ENCODE results near the gene TNFAIP3.

Gene TNFAIP3

DNA sequence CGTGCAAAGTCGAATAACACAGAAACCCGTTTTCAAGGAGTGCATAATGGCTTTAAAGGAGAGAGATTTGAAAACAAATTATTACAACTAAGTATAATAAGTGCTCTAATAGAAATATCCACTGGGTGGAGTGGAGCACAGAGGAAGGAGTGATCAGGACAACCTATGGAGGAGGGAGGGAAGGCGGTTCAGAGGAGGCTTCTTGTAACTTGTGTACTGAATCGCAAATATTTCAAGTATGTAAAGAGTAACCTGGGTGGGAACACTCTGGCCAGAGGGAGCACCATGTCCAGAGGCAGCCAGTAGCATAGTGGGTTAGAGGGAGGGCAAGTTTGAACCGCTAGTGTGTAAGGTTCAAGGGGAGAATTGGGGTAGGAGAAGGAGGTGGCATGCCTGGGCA lies 21.6 kb upstream of the TNFAIP3 start:
- no peak for DNase-seq

DNA sequence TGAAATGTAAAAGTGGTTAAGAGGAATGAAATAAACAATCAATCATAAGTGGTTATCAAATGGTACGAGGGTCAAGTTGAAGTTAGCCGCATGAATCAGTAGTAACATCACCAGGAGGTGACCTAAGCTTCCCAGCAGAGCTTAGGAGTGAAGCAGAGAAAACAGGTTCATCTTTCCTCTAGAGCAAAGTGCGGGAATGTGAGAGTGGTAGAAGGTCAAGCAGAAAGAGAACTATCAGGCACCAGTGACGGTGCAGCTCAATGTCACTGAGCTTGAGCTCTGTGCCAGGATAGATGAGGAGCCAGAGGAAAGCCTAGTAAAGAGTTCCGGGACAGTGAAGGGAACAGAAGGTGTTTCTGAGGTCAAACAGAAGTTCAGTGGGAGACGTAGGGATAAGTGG lies 20.8 kb upstream of the TNFAIP3 start:
- no peak for DNase-seq

DNA sequence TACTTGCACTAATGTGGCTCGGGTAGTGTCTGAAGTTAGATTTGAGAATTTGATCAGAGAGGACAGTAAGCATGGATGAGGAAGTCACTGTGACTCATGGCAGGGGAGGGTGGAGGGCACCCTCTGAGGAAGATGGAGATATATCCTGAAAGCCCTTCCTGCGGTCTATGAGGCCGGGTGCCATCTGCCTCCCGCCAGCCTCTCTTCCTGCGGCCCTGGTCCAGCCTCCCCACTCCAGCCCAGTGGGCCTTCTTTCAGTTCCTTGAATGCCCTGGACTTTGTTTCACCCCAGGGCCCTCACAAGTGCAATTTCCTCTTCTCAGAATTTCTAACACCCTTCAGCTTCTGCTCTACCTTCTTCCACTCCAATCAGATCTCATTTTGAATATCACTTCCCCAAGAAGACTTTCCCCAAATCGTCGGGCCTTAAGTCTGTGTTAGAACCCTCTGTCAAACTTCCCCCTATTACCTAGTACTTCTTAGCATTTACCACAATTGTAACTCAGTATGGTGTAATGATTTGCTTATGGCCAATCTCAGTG lies 20.2 kb upstream of the TNFAIP3 start:
- DNase-seq: no peak

DNA sequence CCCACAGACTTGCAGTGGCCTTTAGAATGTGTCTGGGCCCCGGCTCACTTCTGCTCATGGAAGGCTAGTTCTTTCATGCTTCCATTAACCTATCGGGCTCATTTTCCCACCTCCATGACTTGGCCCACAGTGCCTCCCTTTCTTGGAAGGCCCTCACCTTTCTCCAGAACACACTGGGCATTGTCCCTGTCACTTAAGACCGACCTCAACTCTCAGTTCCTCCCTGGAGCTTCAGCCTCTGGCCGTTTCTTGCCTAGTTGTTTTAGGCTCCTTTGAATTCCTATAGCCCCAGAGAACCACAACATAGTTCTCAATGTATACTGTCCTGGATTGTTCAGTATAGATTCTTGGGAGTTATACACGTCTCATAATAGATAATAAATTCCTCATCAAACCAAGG lies 19.3 kb upstream of the TNFAIP3 start:
- DNase-seq: no peak

DNA sequence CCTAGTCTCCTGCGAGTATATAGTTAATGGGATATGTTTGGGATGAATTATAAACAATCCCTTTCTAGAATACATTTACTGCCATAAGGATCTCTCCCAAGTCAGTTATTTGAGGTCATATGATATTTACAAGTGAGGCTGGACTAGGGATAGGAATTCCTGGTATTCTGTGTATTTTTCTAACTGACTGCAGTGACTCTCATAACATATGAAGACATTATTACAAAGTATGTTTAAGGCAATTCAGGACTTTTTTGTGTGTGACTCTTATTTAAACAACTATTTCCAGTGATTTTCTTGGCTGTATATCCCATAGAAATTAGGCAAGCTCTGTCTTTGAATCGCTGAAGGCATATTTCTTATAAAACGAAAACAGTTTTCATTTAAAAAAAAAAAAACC lies 18.4 kb upstream of the TNFAIP3 start:
- no peak for DNase-seq

DNA sequence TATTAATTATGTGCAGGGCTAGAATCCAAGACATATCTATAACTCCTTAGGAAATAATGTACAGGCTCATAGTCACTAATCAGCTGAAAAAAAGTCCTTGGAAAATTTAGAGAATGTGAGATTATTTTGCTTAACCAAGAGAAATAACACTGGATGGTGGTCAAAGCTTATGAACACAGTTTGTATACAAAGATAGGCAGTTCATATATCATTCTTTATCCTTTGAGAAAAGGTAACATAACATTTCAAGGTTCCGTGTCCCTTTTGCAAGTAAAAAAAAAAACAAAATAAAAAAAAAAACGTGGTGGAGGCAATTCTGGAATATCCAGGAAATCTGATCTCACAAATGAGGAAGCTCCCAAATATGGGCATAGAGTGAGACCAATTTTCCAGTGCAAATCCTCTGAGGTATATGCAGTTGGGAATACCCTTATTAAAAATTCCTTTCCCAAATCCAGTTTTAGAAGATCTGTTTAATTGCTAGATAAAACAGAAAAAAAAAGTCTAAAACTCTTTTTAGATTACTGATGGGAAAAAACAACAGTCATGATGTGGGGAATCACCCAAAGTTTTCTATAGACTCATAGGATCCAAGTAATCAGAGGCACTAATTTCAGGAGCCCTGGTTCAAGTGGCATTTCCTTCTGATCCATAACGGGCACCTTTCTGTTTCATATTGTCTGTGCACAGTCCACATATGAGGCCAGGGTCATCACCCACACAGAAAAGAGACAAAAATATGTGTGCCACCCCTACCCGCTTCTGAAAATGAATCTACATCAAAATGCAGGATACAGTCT lies 17.7 kb upstream of the TNFAIP3 start:
- no peak for DNase-seq

DNA sequence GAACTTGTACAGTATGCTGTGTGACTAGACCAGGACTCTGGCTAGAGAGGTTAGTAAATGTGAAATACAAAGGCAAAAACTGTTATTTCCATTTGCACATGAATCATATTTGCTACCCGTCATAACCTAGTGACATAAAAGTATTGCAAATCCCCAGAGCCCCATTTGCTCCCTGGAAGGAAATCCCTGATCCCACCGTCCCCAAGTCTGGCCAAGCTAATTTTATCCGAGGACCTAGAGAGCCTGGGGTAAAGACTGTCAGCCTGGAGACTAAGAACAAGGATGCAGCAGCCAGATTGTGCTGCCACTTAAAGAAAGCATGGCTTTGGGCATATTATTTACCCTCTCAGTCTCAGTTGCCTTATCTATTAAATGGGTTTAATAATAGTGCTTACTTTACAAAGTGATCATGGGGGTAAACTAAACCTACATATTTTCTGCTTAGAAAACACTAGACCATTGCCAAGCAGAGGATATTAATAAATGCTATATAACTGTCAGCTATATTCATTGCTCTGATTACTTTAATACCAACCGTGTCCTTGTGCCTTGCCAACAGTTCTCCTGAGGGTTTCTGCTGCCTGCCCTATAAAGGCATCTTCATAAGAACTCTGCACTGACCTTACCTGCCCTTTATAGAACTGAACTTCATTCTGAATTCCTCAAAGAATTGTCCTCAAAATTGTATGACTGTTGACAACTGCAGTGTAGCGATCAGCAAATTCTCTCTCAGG lies 16.9 kb upstream of the TNFAIP3 start:
- no peak for DNase-seq

DNA sequence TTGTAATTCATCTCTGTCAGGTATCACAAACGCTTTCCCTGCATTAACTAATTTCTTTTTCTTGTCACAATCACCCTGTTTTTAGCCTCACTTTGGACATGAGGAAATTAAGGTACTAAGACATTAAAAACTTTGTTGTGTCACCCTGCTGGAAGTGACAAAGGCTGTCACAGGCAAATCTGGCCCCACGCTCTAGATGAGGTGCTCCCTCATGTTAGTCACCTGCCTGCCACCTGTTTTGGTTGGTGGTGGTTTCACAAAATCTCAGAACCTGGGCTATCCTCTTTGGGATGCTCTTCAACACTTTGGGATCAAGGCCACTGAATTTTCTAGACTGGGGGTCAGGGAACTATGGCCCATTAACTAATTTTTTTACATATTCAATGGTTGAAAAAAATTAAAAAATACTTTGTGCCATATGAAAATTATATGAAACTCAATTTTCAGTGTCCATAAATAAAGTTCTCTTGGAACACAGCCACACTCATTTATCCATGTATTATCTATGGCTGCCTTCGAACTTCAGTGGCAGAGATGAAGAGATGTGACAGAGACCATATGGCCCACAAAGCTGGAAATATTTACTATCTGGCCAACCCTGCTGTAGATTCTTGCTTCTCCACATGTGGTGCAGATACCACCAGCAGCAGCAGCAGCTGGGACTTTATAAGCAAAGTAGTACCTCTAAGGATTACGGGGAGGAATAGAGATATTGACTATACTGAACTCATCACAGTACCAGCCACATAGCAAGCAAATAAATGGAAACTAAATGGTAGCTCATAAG lies 16.1 kb upstream of the TNFAIP3 start:
- no peak for DNase-seq

DNA sequence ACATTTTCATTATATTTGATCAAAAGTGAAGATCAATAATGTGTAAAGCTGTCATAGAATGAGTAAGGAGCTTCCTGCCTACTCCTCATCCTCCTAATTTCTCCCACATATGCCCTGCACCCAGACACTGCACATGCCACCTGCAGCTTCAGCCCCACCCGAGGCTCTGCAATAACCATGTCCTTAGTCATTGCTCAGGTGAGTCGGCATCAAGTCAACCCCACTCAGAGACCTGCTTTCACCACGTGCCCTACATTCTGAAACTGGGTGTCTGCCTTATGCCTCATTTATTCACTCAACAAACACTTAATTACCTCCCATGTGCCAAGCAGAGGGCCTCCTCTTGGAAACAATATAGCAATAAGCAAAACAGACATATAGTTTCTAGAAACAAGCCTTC lies 15.4 kb upstream of the TNFAIP3 start:
- peak in 1 of 4 experiments; percentile 8 for DNase-seq

DNA sequence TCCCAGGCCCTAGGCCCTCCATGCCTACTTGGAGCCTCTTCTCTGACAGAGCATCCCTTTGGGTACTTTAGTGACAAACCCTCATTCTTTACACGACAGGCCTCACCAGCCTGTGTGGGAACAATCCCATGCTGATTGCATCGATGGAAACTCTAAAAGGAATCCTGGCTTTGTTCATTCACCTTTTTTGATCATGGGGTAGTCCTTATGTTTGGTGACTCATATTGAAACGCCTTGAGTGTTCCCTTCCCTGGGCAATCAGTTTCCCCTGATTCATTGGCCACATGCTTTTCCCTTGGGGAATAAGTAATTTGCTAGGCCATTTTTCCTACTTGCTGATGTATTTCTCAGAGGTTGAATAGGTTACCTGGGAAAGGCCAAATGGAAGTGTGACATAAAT lies 14.7 kb upstream of the TNFAIP3 start:
- no peak for DNase-seq

DNA sequence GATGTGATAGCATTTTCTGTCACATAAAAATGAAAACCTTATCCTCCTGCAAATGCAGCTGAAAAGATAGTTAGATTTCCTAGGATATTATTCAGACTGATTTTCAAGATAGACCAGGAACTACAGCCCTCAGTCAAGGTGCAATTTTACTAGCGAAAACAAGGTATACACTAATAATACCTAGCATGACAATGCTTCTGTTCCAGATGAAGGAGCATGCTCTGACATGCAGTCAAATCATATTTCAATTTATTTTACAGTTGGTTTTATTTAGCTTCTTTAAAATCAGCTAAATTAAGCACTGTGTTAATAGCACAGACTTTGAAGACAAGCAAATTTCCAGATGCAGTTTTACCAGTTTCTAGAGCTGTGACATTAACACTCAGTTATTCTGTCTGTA lies 14.2 kb upstream of the TNFAIP3 start:
- no peak for DNase-seq

DNA sequence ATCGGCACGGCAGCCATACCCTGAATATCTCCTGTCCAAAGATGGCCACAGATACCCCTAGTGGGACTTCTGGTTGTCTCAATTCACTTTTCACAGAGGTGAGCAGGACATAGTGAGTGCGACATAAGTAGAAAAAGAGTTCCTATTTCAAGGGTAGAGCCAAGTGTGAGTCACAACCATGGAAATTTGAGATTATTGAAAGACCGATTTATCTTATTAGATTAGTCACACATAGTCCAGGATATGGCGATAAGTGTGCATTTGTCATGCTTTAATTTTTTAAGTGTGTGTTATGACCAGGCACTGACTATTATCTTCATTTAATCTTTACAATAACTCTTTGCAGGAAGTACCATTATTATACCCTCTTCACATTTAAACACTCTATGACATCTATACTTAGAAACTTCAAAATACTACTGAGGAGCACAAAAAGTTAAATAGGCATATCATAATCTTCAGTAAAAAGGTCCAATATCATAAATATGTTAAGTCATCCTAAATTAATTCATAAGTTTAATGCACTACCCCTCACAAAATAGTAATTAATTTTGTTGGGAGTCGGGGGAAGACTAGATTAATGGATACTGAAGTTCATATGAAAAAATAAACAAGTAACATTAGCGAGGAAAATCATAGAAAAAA lies 13.4 kb upstream of the TNFAIP3 start:
- no peak for DNase-seq

DNA sequence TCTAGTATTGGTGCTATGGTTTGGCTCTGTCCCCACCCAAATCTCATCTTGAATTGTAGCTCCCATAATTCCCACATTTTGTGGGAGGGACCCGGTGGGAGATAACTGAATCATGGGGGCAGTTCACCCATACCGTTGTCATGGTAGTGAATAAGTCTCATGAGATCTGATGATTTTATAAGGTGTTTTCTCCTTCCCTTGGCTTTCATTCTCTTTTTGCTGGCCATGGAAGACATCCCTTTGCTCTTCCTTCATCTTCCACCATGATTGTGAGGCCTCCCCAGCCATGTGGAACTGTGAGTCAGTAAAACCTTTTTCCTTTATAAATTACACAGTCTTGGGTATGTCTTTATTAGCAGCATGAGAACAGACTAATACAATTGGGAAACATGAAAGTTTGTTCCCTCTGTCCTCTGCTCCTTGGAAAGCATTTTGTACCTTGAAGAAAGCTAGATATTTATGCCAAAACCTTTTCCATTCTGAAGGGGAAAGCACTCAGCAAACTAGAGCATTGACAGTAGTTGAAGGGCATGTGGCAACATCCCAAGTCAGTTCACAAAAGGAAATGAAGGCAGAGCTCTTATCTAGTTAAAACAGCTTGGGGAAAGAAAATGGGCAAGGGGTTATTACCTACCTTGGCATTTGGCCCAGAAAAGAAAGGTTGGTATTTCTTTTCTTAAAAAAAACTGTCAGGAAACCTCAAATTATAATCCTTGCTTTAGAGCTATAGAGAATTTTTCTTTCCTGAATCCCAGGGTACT lies 10.7 kb upstream of the TNFAIP3 start:
- DNase-seq: no peak

DNA sequence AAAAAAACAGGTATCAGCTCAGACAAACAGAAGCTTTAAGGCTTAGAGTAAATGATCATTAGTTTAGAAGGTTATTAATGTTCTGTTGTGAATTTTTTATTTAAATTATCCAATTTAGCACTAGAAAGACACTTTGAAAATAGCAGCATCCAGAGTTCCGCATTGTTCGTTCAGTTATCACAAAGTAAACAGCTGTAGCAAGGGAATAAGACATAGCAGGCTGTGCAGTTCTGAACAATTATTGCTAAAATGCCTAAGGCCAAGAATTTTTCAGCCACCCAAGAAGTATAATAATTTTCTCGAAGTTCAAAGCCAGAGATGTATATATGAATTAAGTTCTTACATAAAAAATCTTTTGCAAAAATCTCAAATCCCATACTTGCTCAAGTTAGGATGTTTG lies 8.0 kb upstream of the TNFAIP3 start:
- no peak for DNase-seq

DNA sequence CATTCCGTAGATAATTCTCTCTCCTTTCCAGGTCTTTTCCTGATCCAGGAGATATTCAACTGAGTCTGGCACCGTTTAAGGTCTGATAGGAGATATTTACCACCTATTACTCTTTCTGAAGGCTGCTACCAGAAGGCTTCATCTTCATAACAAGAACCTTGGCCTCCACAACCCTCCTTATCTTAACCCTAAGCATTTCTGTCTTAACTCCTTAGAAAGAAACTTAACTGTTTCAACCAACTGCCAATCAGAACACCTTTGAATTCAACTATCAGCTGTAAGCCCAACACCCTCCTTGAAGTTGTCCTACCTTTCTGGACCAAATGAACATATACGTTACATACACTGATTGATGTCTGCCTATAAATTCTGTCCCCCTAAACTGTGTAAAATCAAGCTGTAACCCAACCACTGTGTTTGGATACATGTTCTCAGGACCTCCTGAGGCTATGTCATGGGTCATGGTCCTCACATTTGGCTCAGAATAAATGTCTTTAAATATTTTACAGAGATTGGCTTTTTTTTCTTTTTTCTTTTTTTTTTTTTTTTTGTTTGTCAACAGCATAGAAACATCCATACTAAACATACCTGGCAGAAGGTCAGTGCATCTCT lies 6.6 kb upstream of the TNFAIP3 start:
- no peak for DNase-seq

DNA sequence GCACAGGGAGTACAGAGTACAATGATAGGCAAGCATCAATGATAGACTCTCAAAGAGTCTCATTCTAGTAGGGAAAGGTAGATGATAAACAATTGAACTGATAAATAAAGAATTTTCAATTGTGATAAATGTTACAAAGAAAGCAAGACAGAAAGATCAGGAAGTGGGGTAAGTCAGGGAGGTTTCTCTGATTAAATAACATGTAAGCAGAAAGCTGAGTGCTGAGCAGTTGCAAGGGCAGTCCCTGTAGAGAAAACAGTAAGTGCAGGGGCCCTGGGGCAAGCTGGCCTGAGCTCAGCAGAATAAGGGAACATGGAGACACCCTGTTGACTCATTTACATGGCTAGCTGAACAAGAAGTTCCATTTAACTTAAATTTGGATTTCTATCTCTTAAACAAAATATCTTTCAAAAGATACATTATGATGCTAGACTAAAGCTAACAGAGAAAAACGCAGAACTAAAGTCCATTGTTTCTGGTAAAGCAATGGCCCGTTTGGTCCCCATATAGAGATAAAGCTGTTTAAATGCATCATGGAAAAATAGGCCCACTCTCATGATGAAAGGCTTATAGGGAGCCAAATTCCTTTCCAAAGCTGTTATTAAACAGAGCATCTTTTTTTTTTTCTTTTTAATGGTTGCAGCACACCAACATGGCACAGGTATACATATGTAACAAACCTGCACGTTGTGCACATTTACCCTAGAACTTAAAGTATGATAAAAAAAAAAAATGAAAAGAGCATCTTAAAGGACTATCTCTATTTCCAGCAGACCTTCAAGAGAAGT lies 5.3 kb upstream of the TNFAIP3 start:
- DNase-seq: no peak

DNA sequence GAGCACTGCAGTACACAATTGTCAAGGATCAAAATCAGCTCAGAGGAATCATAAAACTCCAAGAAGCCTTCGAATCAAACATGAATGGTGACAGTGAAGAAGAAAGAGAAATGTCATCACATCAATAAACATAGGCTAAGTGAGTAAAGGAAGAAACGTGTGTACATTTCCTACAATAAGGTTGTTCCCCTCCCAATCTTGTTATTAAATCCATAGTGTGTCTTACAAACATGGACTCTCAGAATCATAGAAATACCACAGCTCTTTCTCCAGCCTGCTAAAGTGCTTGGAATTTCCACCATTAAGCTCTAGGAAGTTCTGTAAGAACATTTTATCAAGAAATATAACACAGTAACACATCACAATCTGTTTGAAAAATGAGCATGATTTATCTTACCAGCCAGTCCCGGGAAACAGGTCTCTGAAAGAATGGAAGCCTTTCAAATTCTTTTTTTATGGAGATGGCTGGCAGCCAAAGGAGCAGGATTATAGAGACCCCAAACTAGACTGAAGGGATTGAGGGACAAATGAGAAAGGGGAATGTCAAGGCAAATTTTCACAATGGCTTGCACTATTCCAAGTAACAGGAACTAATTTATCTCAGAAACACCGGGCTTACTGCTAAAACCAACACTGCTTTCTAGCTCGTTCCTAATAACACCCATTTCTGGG lies 4.5 kb upstream of the TNFAIP3 start:
- DNase-seq: no peak

DNA sequence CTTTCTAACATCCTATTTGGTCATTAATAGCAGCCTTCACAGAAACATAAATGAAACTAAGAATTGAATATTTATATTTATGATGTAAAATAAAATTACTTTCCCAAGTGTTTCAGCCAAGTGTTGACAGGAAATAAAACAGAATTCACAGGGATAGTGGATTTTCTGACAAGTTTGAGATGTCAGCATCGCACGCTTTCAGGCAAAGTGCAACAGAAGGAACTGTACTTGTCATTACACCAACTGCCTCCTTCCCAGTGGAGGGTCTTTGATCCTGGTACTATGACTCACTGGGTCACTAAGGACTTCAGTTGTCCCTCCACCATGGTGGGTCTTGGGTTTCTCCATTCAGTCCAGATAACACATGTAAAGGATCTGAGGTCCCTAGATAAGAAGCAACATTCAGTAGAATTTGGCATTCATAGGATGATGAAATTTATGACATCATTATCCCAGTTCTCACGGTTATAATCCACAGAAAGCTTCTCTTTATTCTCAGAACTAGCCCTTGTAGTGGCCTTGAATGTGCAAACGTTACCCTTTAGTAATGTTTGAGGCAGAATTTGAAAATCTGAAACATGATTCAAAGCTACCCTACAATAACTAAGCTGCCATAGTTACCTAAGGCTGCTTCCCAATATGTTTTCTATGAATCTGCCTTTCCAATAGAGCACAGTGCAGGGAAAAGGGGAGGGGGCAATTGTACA lies 3.8 kb upstream of the TNFAIP3 start:
- DNase-seq: no peak

DNA sequence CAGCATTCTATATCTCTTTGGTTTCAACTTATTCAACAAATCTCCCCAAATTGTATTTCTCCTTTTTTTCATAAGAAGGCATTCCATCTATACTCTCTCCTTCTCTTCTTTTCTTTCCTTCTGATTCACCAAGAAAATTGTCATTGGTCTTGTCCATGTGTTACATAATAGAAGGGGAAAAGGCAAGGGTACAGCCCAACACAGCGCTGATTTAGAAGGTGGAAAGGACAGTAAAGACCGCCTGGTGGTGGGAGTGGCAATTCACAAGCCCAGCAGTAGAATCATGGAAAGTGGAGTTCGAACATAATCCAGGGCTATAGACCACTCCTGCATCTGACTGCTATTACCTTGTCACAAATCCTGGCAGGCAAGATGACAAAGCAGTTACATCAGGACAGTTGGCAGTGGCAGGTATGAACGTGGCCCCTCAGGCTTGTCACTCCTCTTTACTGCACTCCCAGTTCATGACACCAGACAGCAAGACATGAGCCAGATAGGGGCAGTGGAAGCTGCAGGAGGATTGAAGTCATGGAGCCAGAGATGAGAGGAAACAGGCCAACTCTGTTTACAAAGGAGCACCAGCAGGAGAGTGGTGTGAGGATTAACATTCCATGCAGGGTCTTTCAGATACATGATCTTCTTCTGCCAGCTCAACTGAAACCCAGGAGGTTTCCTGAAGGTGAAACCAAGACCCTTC lies 2.1 kb upstream of the TNFAIP3 start:
- no peak for DNase-seq
